Fibroblast of lung (primary cell): ENCODE results near the gene CBFA2T2. TPM values are rescaled to one million over a fixed set of nuclear protein-coding genes. Genes with fewer than 3 reads are reported as not detected.

Experiments
- DNase-seq, 2 donors: peaks; one replicate each; pipeline versions ENCODE4 v3.0.0 to v3.0.0-alpha.2; 2010; ENCODE audit warnings: low read depth in 2 of 2
- H2AFZ ChIP-seq: 2 replicates; pipeline ENCODE4 v1.5.1; 2012; ENCODE audit warnings: low read length, control low read depth, inconsistent platforms
- H3K27ac ChIP-seq: 2 replicates; pipeline ENCODE4 v1.5.1; 2011; ENCODE audit warnings: low read length, control low read depth; ENCODE audit not compliant: insufficient read depth
- H3K27me3 ChIP-seq: 2 replicates; pipeline ENCODE4 v1.5.1; 2011; ENCODE audit warnings: mild to moderate bottlenecking, low read length; ENCODE audit not compliant: control insufficient read depth, insufficient read depth
- H3K36me3 ChIP-seq: 2 replicates; pipeline ENCODE4 v1.5.1; 2011; ENCODE audit warnings: low read length; ENCODE audit not compliant: control insufficient read depth, insufficient read depth
- H3K4me1 ChIP-seq: 2 replicates; pipeline ENCODE4 v1.5.1; 2011; ENCODE audit warnings: low read length; ENCODE audit not compliant: control insufficient read depth, insufficient read depth; ENCODE audit errors: extremely low read depth
- H3K4me2 ChIP-seq: 2 replicates; pipeline ENCODE4 v1.5.1; 2011; ENCODE audit warnings: low read length, control low read depth; ENCODE audit not compliant: insufficient read depth; ENCODE audit errors: extremely low read depth
- H3K4me3 ChIP-seq, 4 experiments: fragments of 200-600 bp in 1 of 4; sonication (generic) in 1 of 4; replicated peaks in 1 of 4; 2 replicates each; pipeline ENCODE4 v1.5.1; 2011 to 2016; ENCODE audit warnings: low read length in 4 of 4, low read depth in 3 of 4, mild to moderate bottlenecking in 3 of 4, control low read depth in 2 of 4, inconsistent platforms in 1 of 4, mixed read lengths in 1 of 4; ENCODE audit not compliant: insufficient read depth in 1 of 4; ENCODE audit errors: control extremely low read depth in 1 of 4
- H3K79me2 ChIP-seq: 2 replicates; pipeline ENCODE4 v1.5.1; 2012; ENCODE audit warnings: mild to moderate bottlenecking, low read length, inconsistent platforms; ENCODE audit not compliant: control insufficient read depth, insufficient read depth
- H3K9ac ChIP-seq: 2 replicates; pipeline ENCODE4 v1.5.1; 2011; ENCODE audit warnings: mild to moderate bottlenecking, low read length, control low read depth; ENCODE audit not compliant: insufficient read depth
- H3K9me3 ChIP-seq: 2 replicates; pipeline ENCODE4 v1.5.1; 2012; ENCODE audit warnings: low read depth, low read length; ENCODE audit not compliant: control insufficient read depth, insufficient read depth
- H4K20me1 ChIP-seq: 2 replicates; pipeline ENCODE4 v1.5.1; 2011; ENCODE audit warnings: low read length; ENCODE audit not compliant: control insufficient read depth, insufficient read depth; ENCODE audit errors: extremely low read depth
- CTCF ChIP-seq, 2 donors: IDR thresholded peaks in 1 of 2; conservative IDR thresholded peaks in 1 of 2; 1 replicate in 1 of 2; 2 replicates in 1 of 2; pipeline ENCODE4 v1.5.1; 2011 to 2012; ENCODE audit warnings: low read length in 2 of 2, control low read depth in 1 of 2, inconsistent platforms in 1 of 2, low read depth in 1 of 2, mild to moderate bottlenecking in 1 of 2
- EZH2 ChIP-seq: IDR thresholded peaks from 2 replicates; pipeline ENCODE4 v1.5.1; 2012; ENCODE audit warnings: low read length, control low read depth, mild to moderate bottlenecking; ENCODE audit errors: missing control alignments
- polyA plus RNA-seq, 2 donors: library from polyadenylated mRNA; depleted of rRNA in 1 of 2; stranded (reverse) in 1 of 2; unstranded in 1 of 2; fragments of >200 nt; gene quantifications; 2 replicates each; pipeline ENCODE4 v1.2.1, GENCODE V29; 2011 to 2012; ENCODE audit warnings: missing spikeins in 1 of 2
- total RNA-seq: library from RNA; depleted of rRNA; stranded (reverse); fragments of >200 nt; gene quantifications from 2 replicates; pipeline ENCODE4 v1.2.1, GENCODE V29; 2014

Gene CBFA2T2
- total and polyA plus RNA-seq, 2 donors (not counting 1 experiment from before 2014, with no cell fraction given) = 5.6 to 7.3 TPM

- Histone ChIP-seq H3K36me3 (peaks cover 7% of the 10 kb centered on the region), H2AFZ (no peak overlapping the region), H3K9ac (no peak overlapping the region), H3K79me2 (no peaks in the 10 kb centered on the region), H4K20me1 (no peaks in the 10 kb centered on the region), H3K4me2 (no peak overlapping the region), H3K27me3 (no peaks in the 10 kb centered on the region), H3K4me1 (peaks cover 20% of the 10 kb centered on the region), H3K4me3 (no peak overlapping the region), H3K9me3 (no peaks in the 10 kb centered on the region), H3K27ac (no peak overlapping the region)
- no peak for DNase-seq
- TF ChIP-seq CTCF (conservative IDR thresholded peaks at IDR 0.05 in 1 of 2, IDR thresholded peaks at IDR 0.05 in 1 of 2; ENCODE audit: low read depth in 1 of 2, low read length in 2 of 2) (no peak), EZH2 (no peak)
Observed at GRCh38 chr20:33669873-33670640, 180.2 kb downstream of the CBFA2T2 start.

GRCh38 chr20:33670715-33671499 lies 181.0 kb downstream of the CBFA2T2 start:
- no peak for DNase-seq
- H3K79me2 ChIP-seq = no peaks in the 10 kb centered on the region
- H4K20me1 ChIP-seq = no peaks in the 10 kb centered on the region
- H3K4me2 ChIP-seq = no peak overlapping the region
- H3K9me3 ChIP-seq = no peaks in the 10 kb centered on the region
- no peak overlapping the region for H3K9ac ChIP-seq
- H2AFZ ChIP-seq = no peak overlapping the region
- H3K27me3 ChIP-seq = no peaks in the 10 kb centered on the region
- H3K4me1 ChIP-seq = peaks cover 28% of the 10 kb centered on the region
- no peak overlapping the region for H3K27ac ChIP-seq
- no peak for TF ChIP-seq CTCF (conservative IDR thresholded peaks at IDR 0.05 in 1 of 2, IDR thresholded peaks at IDR 0.05 in 1 of 2; ENCODE audit: low read depth in 1 of 2, low read length in 2 of 2)
- TF ChIP-seq EZH2 = no peak
- peaks cover 7% of the 10 kb centered on the region for H3K36me3 ChIP-seq
- H3K4me3 ChIP-seq = no peak overlapping the region

- no peak for DNase-seq
- Histone ChIP-seq H3K27ac (no peak overlapping the region), H3K79me2 (no peaks in the 10 kb centered on the region), H4K20me1 (no peaks in the 10 kb centered on the region), H2AFZ (no peak overlapping the region), H3K9ac (no peak overlapping the region), H3K9me3 (no peaks in the 10 kb centered on the region), H3K4me1 (peaks cover 25% of the 10 kb centered on the region), H3K4me3 (no peak overlapping the region), H3K4me2 (no peak overlapping the region), H3K27me3 (no peaks in the 10 kb centered on the region), H3K36me3 (peaks cover 7% of the 10 kb centered on the region)
- TF ChIP-seq EZH2 (no peak), CTCF (conservative IDR thresholded peaks at IDR 0.05 in 1 of 2, IDR thresholded peaks at IDR 0.05 in 1 of 2; ENCODE audit: low read depth in 1 of 2, low read length in 2 of 2) (no peak)
Observed at GRCh38 chr20:33671573-33672288, 181.8 kb downstream of the CBFA2T2 start.
